H9 (cell line): Measurements from ENCODE around the gene RIT2. TPM values are rescaled to one million over a fixed set of nuclear protein-coding genes. Genes with fewer than 3 reads are reported as not detected.

Experiments
- DNase-seq: peaks from one replicate; pipeline ENCODE4 v3.0.0-alpha.2; 2017
- H2AFZ ChIP-seq: one replicate; pipeline ENCODE4 v1.6.1; 2013; ENCODE audit warnings: mild to moderate bottlenecking, low read length, control low read depth, moderate library complexity
- H2AK5ac ChIP-seq: 2 replicates; pipeline ENCODE4 v1.6.1; 2013; ENCODE audit warnings: low read length, control low read depth, mixed read lengths; ENCODE audit not compliant: insufficient read length
- H2BK120ac ChIP-seq: one replicate; pipeline ENCODE4 v1.6.1; 2013; ENCODE audit warnings: low read depth, mild to moderate bottlenecking, low read length, control low read depth, inconsistent platforms; ENCODE audit not compliant: poor library complexity, severe bottlenecking
- H2BK12ac ChIP-seq: 2 replicates; pipeline ENCODE4 v1.6.1; 2013; ENCODE audit warnings: low read length, control low read depth, mixed read lengths, low read depth; ENCODE audit not compliant: insufficient read length
- H2BK15ac ChIP-seq: 2 replicates; pipeline ENCODE4 v1.6.1; 2013; ENCODE audit warnings: low read depth, low read length, control low read depth
- H2BK20ac ChIP-seq: one replicate; pipeline ENCODE4 v1.6.1; 2013; ENCODE audit warnings: low read depth, mild to moderate bottlenecking, low read length, control low read depth, inconsistent platforms; ENCODE audit not compliant: poor library complexity, severe bottlenecking
- H2BK5ac ChIP-seq: 2 replicates; pipeline ENCODE4 v1.6.1; 2013; ENCODE audit warnings: low read length, control low read depth, mixed read lengths; ENCODE audit not compliant: insufficient read length
- H3K14ac ChIP-seq: 2 replicates; pipeline ENCODE4 v1.6.1; 2013; ENCODE audit warnings: low read length, control low read depth; ENCODE audit not compliant: insufficient read depth
- H3K18ac ChIP-seq: 2 replicates; pipeline ENCODE4 v1.6.1; 2013; ENCODE audit warnings: low read depth, mild to moderate bottlenecking, mixed read lengths, low read length, control low read depth; ENCODE audit not compliant: insufficient read length
- H3K23ac ChIP-seq: 2 replicates; pipeline ENCODE4 v1.6.1; 2013; ENCODE audit warnings: low read length, control low read depth, mixed read lengths, low read depth; ENCODE audit not compliant: insufficient read length
- H3K23me2 ChIP-seq: 2 replicates; pipeline ENCODE4 v1.6.1; 2013; ENCODE audit warnings: low read depth, mild to moderate bottlenecking, mixed read lengths, low read length, control low read depth; ENCODE audit not compliant: insufficient read length, poor library complexity, severe bottlenecking
- H3K27ac ChIP-seq: 2 replicates; pipeline ENCODE4 v1.5.1; 2013; ENCODE audit warnings: low read length, control low read depth, mixed read lengths, low read depth; ENCODE audit not compliant: insufficient read length
- H3K27me3 ChIP-seq: 2 replicates; pipeline ENCODE4 v1.6.1; 2013; ENCODE audit warnings: low read length, control low read depth, inconsistent platforms; ENCODE audit not compliant: insufficient read depth
- H3K4ac ChIP-seq: 2 replicates; pipeline ENCODE4 v1.6.1; 2013; ENCODE audit warnings: low read depth, mild to moderate bottlenecking, control low read depth, inconsistent platforms, low read length, moderate library complexity
- H3K4me1 ChIP-seq: 2 replicates; pipeline ENCODE4 v1.6.1; 2013; ENCODE audit warnings: low read length, control low read depth, inconsistent platforms; ENCODE audit not compliant: insufficient read depth
- H3K4me2 ChIP-seq: 2 replicates; pipeline ENCODE4 v1.6.1; 2013; ENCODE audit warnings: low read length, control low read depth, mixed read lengths; ENCODE audit not compliant: insufficient read length, insufficient read depth
- H3K56ac ChIP-seq: 2 replicates; pipeline ENCODE4 v1.6.1; 2013; ENCODE audit warnings: low read depth, mild to moderate bottlenecking, mixed read lengths, low read length, control low read depth; ENCODE audit not compliant: insufficient read length
- H3K79me1 ChIP-seq: 2 replicates; pipeline ENCODE4 v1.6.1; 2013; ENCODE audit warnings: low read depth, mild to moderate bottlenecking, moderate library complexity, low read length, control low read depth, inconsistent platforms; ENCODE audit not compliant: insufficient read depth, poor library complexity, severe bottlenecking
- H3K79me2 ChIP-seq: 2 replicates; pipeline ENCODE4 v1.6.1; 2013; ENCODE audit warnings: low read length, control low read depth, inconsistent platforms; ENCODE audit not compliant: insufficient read depth
- H3K9ac ChIP-seq: 2 replicates; pipeline ENCODE4 v1.6.1; 2013; ENCODE audit warnings: low read length, control low read depth, mixed read lengths; ENCODE audit not compliant: insufficient read length; ENCODE audit errors: extremely low read depth
- H3K9me3 ChIP-seq: one replicate; pipeline ENCODE4 v1.6.1; 2013; ENCODE audit warnings: low read depth, low read length, inconsistent platforms; ENCODE audit not compliant: control insufficient read depth
- H3T11ph ChIP-seq: one replicate; pipeline ENCODE4 v1.6.1; 2013; ENCODE audit warnings: mild to moderate bottlenecking, low read length, control low read depth, inconsistent platforms
- H4K20me1 ChIP-seq: one replicate; pipeline ENCODE4 v1.6.1; 2013; ENCODE audit not compliant: control insufficient read depth, insufficient read length, insufficient read depth
- H4K5ac ChIP-seq: 2 replicates; pipeline ENCODE4 v1.6.1; 2013; ENCODE audit warnings: low read depth, mild to moderate bottlenecking, mixed read lengths, low read length, control low read depth; ENCODE audit not compliant: insufficient read length
- H4K8ac ChIP-seq: replicated peaks from 2 replicates; pipeline ENCODE4 v1.6.1; 2013; ENCODE audit warnings: low read length, control low read depth, mixed read lengths, low read depth; ENCODE audit not compliant: insufficient read length
- H4K91ac ChIP-seq: 2 replicates; pipeline ENCODE4 v1.6.1; 2013; ENCODE audit warnings: low read depth, mild to moderate bottlenecking, moderate library complexity, mixed read lengths, low read length, control low read depth; ENCODE audit not compliant: insufficient read length
- H3K27ac Mint-ChIP-seq, 3 experiments: 2 replicates in 2 of 3; 3 replicates in 1 of 3; pipeline ENCODE4 v1.8.0; 2020 to 2021; ENCODE audit warnings: mixed read lengths in 3 of 3, mild to moderate bottlenecking in 1 of 3, moderate library complexity in 1 of 3
- H3K27me3 Mint-ChIP-seq: 2 replicates; pipeline ENCODE4 v1.8.0; 2021; ENCODE audit warnings: low read depth, mild to moderate bottlenecking, moderate library complexity, mixed read lengths
- H3K36me3 Mint-ChIP-seq, 3 experiments: 2 replicates in 2 of 3; 3 replicates in 1 of 3; pipeline ENCODE4 v1.8.0; 2020 to 2021; ENCODE audit warnings: low read depth in 3 of 3, mixed read lengths in 3 of 3; ENCODE audit not compliant: insufficient read depth in 1 of 3
- H3K4me1 Mint-ChIP-seq, 2 experiments: 2 replicates each; pipeline ENCODE4 v1.8.0; 2020; ENCODE audit warnings: mixed read lengths in 2 of 2
- H3K4me3 Mint-ChIP-seq, 2 experiments: 2 replicates in 1 of 2; 3 replicates in 1 of 2; pipeline ENCODE4 v1.8.0; 2020 to 2021; ENCODE audit warnings: mild to moderate bottlenecking in 2 of 2, mixed read lengths in 2 of 2, moderate library complexity in 1 of 2
- H3K9me3 Mint-ChIP-seq, 2 experiments: 2 replicates in 1 of 2; 3 replicates in 1 of 2; pipeline ENCODE4 v1.8.0; 2020; ENCODE audit warnings: mild to moderate bottlenecking in 2 of 2, mixed read lengths in 2 of 2, moderate library complexity in 1 of 2
- WGBS: extraction: QIAGEN DNeasy Blood & Tissue Kit; methylation state at CpG from one replicate; pipeline ENCODE4 v1.1.7; 2013; ENCODE audit warnings: missing lambda C conversion rate, low lambda C conversion rate, mixed read lengths; ENCODE audit not compliant: insufficient read length; ENCODE audit errors: extremely low coverage; 5-methylcytosine and 5-hydroxymethylcytosine counted together
- total RNA-seq: library from RNA; stranded (reverse); gene quantifications from 2 replicates; pipeline ENCODE4 v1.2.1, GENCODE V29; 2021
- TF ChIP-seq, protein P1 (sequence below): fragments of 200-600 bp; sonication (generic); conservative IDR thresholded peaks from 3 replicates; pipeline ENCODE4 v1.8.0; 2021; ENCODE audit warnings: antibody characterized with exemption, mild to moderate bottlenecking

Gene RIT2
- total RNA-seq, 1 experiment from 2014 or later = 1.2 TPM

- no peak overlapping the region for H3K4ac ChIP-seq
- H4K5ac ChIP-seq = no peak overlapping the region
- no peak overlapping the region for H2BK12ac ChIP-seq
- no peak overlapping the region for H4K8ac ChIP-seq
- Mint-ChIP-seq H3K27me3 (no peaks in the 10 kb centered on the region), H3K27ac (no peak overlapping the region), H3K4me1 (peaks cover 13 to 22% of the 10 kb centered on the region in 2 experiments), H3K36me3 (peaks cover 2 to 6% (median 3%) of the 10 kb centered on the region in 3 experiments; a peak in 5 of 7 replicates), H3K4me3 (no peak overlapping the region), H3K9me3 (peaks cover 3 to 4% of the 10 kb centered on the region in 2 experiments; a peak in 4 of 5 replicates)
- no CpG with 5 or more reads among the region's 2 CpGs for WGBS
- TF ChIP-seq, protein P1, sequence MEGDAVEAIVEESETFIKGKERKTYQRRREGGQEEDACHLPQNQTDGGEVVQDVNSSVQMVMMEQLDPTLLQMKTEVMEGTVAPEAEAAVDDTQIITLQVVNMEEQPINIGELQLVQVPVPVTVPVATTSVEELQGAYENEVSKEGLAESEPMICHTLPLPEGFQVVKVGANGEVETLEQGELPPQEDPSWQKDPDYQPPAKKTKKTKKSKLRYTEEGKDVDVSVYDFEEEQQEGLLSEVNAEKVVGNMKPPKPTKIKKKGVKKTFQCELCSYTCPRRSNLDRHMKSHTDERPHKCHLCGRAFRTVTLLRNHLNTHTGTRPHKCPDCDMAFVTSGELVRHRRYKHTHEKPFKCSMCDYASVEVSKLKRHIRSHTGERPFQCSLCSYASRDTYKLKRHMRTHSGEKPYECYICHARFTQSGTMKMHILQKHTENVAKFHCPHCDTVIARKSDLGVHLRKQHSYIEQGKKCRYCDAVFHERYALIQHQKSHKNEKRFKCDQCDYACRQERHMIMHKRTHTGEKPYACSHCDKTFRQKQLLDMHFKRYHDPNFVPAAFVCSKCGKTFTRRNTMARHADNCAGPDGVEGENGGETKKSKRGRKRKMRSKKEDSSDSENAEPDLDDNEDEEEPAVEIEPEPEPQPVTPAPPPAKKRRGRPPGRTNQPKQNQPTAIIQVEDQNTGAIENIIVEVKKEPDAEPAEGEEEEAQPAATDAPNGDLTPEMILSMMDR = no peak
- H3K4me2 ChIP-seq = no peak overlapping the region
- H3K27ac ChIP-seq = no peak overlapping the region
- no peak for DNase-seq
- H2BK5ac ChIP-seq = no peak overlapping the region
- no peak overlapping the region for H3K56ac ChIP-seq
- H2BK120ac ChIP-seq = no peak overlapping the region
- no peaks in the 10 kb centered on the region for H3K9me3 ChIP-seq
- H2BK20ac ChIP-seq = no peak overlapping the region
- no peak overlapping the region for H4K91ac ChIP-seq
- no peak overlapping the region for H3K23ac ChIP-seq
- no peaks in the 10 kb centered on the region for H4K20me1 ChIP-seq
- no peaks in the 10 kb centered on the region for H3K79me1 ChIP-seq
- no peak overlapping the region for H2AK5ac ChIP-seq
- H2BK15ac ChIP-seq = no peak overlapping the region
- H3K23me2 ChIP-seq = no peaks in the 10 kb centered on the region
- no peaks in the 10 kb centered on the region for H3K27me3 ChIP-seq
- no peaks in the 10 kb centered on the region for H3K79me2 ChIP-seq
- H2AFZ ChIP-seq = no peak overlapping the region
- H3K18ac ChIP-seq = no peak overlapping the region
- H3K9ac ChIP-seq = no peak overlapping the region
- H3T11ph ChIP-seq = no peak overlapping the region
- H3K14ac ChIP-seq = no peak overlapping the region
- 0 out of 2 replicates have a peak, but pooled peaks cover 3% of the 10 kb centered on the region for H3K4me1 ChIP-seq
These were observed 330.9 kb downstream of the RIT2 start for GRCh38 chr18:42784632-42785031.
